ENCODE measurements around the gene KYNU. TPM values are rescaled to one million over a fixed set of nuclear protein-coding genes. Genes with fewer than 3 reads are reported as not detected.

KYNU gene
- total and polyA plus RNA-seq, 2 of the 13 experiments (the other 11 are each of a cell fraction or from before 2014, with no cell fraction given): 21.9 to 68.6 TPM

DNA sequence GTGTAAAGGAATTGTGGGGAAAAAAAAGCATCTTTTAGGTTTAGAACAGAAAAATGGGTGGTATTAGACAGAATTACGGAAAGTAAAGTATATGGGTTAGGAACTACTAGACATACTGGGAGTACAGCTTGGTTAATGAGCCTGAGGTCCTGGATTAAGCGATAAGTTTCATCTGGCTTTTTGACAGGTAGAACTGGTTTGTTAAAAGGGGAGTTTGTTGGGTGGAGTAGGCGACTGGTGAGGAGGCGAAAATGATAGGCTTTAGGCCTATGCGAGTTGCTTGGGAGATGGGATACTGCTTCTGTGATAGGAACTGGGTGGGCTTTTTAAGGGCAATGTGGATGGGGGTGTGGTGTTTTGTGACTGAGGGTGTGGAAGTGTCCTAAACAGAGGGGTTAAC is 56.5 kb downstream of the KYNU start:
- 99% methylated on average over 5 of the region's 5 CpGs for WGBS (ENCODE audit: low lambda C conversion rate)
- Histone ChIP-seq H4K20me1 (ENCODE audit: insufficient read depth, low read length) (no peaks in the 10 kb centered on the region), H3K27me3 (ENCODE audit: control insufficient read depth in 1 of 2, insufficient read depth in 2 of 2, low read length in 2 of 2) (no peaks in the 10 kb centered on the region), H3K4me1 (ENCODE audit: insufficient read depth, low read length) (peaks cover 16% of the 10 kb centered on the region), H3K4me3 (replicated peaks in 1 of 3; ENCODE audit: insufficient read depth in 1 of 3, low read depth in 2 of 3, low read length in 3 of 3) (no peak overlapping the region), H3K9me3 (ENCODE audit: low read length) (no peaks in the 10 kb centered on the region), H2AFZ (ENCODE audit: low read length) (no peak overlapping the region), H3K9ac (ENCODE audit: insufficient read depth, low read depth, low read length) (no peak overlapping the region), H3K79me2 (ENCODE audit: insufficient read depth, low read length) (no peaks in the 10 kb centered on the region), H3K27ac (ENCODE audit: extremely low read length, insufficient read depth, low read length) (no peak overlapping the region), H3K4me2 (ENCODE audit: low read depth, low read length) (no peak overlapping the region), H3K36me3 (replicated peaks in 1 of 2; ENCODE audit: control insufficient read depth in 1 of 2, insufficient read depth in 2 of 2, low read length in 2 of 2) (peaks cover 2 to 27% of the 10 kb centered on the region in 2 experiments; a peak in 2 of 5 replicates)
- in situ Hi-C loops (cut with HindIII; ENCODE audit: extremely low pct_ligation_motif_present, low pct_unique_long_range_greater_than_20kb) (no loop called here), intact Hi-C loops (cut with micrococcal nuclease; ENCODE audit: unreplicated experiment) (no loop called here)
- ATAC-seq (no peak), DNase-seq (ENCODE audit: low spot score) (no peak), FAIRE-seq (no peak)
- ChIA-PET POLR2A (no interaction called here), CTCF (ENCODE audit: low intra/inter-chr PET ratio, low total read pairs) (no interaction called here)
- no TSS peak for BruUV-seq (replicated peaks)
- TF ChIP-seq ZNF879 (CRISPR knock-in tag; IDR thresholded peaks at IDR 0.05) (no peak), ZNF362 (CRISPR knock-in tag; IDR thresholded peaks at IDR 0.05; ENCODE audit: borderline replicate concordance) (no peak), FOXM1 (CRISPR knock-in tag; IDR thresholded peaks at IDR 0.05) (no peak), KAT8 (CRISPR knock-in tag; IDR thresholded peaks at IDR 0.05) (no peak), ZBTB43 (CRISPR knock-in tag; conservative IDR thresholded peaks at IDR 0.05) (no peak), ZNF138 (CRISPR knock-in tag; IDR thresholded peaks at IDR 0.05; ENCODE audit: low read depth) (no peak)

- BruUV-seq (replicated peaks): no TSS peak
- Histone ChIP-seq H3K27me3 (ENCODE audit: control insufficient read depth in 1 of 2, insufficient read depth in 2 of 2, low read length in 2 of 2) (no peaks in the 10 kb centered on the region), H3K9me3 (ENCODE audit: low read length) (no peaks in the 10 kb centered on the region), H3K4me1 (ENCODE audit: insufficient read depth, low read length) (peaks cover 16% of the 10 kb centered on the region), H3K36me3 (replicated peaks in 1 of 2; ENCODE audit: control insufficient read depth in 1 of 2, insufficient read depth in 2 of 2, low read length in 2 of 2) (peaks cover 0 to 22% of the 10 kb centered on the region in 2 experiments; a peak in 1 of 5 replicates), H3K79me2 (ENCODE audit: insufficient read depth, low read length) (no peaks in the 10 kb centered on the region), H2AFZ (ENCODE audit: low read length) (no peak overlapping the region), H3K27ac (ENCODE audit: extremely low read length, insufficient read depth, low read length) (no peak overlapping the region), H3K4me3 (replicated peaks in 1 of 3; ENCODE audit: insufficient read depth in 1 of 3, low read depth in 2 of 3, low read length in 3 of 3) (no peak overlapping the region), H3K9ac (ENCODE audit: insufficient read depth, low read depth, low read length) (no peak overlapping the region), H3K4me2 (ENCODE audit: low read depth, low read length) (no peak overlapping the region), H4K20me1 (ENCODE audit: insufficient read depth, low read length) (no peaks in the 10 kb centered on the region)
- FAIRE-seq: no peak
- in situ Hi-C loops (cut with HindIII; ENCODE audit: extremely low pct_ligation_motif_present, low pct_unique_long_range_greater_than_20kb): no loop called here
- TF ChIP-seq HOXA5 (CRISPR knock-in tag; IDR thresholded peaks at IDR 0.05) (no peak), FOXK2 (IDR thresholded peaks at IDR 0.05) (peak; percentile 10; the same call in 1 of the 2 replicates), SRSF4 (IDR thresholded peaks at IDR 0.05; ENCODE audit: low read depth, low read length, poor library complexity, severe bottlenecking) (no peak), KLF12 (CRISPR knock-in tag; IDR thresholded peaks at IDR 0.05; ENCODE audit: borderline replicate concordance) (no peak)
- TF ChIP-seq, protein P1, sequence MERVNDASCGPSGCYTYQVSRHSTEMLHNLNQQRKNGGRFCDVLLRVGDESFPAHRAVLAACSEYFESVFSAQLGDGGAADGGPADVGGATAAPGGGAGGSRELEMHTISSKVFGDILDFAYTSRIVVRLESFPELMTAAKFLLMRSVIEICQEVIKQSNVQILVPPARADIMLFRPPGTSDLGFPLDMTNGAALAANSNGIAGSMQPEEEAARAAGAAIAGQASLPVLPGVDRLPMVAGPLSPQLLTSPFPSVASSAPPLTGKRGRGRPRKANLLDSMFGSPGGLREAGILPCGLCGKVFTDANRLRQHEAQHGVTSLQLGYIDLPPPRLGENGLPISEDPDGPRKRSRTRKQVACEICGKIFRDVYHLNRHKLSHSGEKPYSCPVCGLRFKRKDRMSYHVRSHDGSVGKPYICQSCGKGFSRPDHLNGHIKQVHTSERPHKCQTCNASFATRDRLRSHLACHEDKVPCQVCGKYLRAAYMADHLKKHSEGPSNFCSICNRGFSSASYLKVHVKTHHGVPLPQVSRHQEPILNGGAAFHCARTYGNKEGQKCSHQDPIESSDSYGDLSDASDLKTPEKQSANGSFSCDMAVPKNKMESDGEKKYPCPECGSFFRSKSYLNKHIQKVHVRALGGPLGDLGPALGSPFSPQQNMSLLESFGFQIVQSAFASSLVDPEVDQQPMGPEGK (CRISPR knock-in tag; IDR thresholded peaks at IDR 0.05): no peak
- 97% methylated on average over 10 of the region's 10 CpGs for WGBS (ENCODE audit: low lambda C conversion rate)
- intact Hi-C loops (cut with micrococcal nuclease; ENCODE audit: unreplicated experiment): no loop called here
- DNase-seq (ENCODE audit: low spot score): no peak
- ChIA-PET CTCF (ENCODE audit: low intra/inter-chr PET ratio, low total read pairs) (no interaction called here), POLR2A (no interaction called here)
- ATAC-seq: no peak
These were observed 58.2 kb downstream of the KYNU start for GRCh38 chr2:142935563-142936089.

Measured in HepG2 (cell line).